Lung (tissue), 12 donors: Measurements from ENCODE around the gene KIF26B. TPM values are rescaled to one million over a fixed set of nuclear protein-coding genes. Genes with fewer than 3 reads are reported as not detected.

Source experiments
- ATAC-seq: fragments of 200-7000 bp; cut with Tn5 transposase; one replicate; pipeline ENCODE4 v1.9.1; 2020; ENCODE audit warnings: moderate number of reproducible peaks; ENCODE audit not compliant: insufficient read depth, low FRiP score
- DNase-seq, 3 donors: peaks; one replicate each; pipeline ENCODE4 v3.0.0-alpha.2; 2013 to 2017
- H3K27ac ChIP-seq, 2 donors: one replicate each; pipeline ENCODE4 v1.5.1; 2013; ENCODE audit warnings: mild to moderate bottlenecking in 2 of 2, moderate library complexity in 2 of 2, control low read depth in 1 of 2, inconsistent platforms in 1 of 2, low read depth in 1 of 2, low read length in 1 of 2
- H3K27me3 ChIP-seq, 3 donors: one replicate each; pipeline ENCODE4 v1.5.1; 2013; ENCODE audit warnings: low read length in 2 of 3; ENCODE audit not compliant: control insufficient read depth in 3 of 3, insufficient read depth in 3 of 3
- H3K36me3 ChIP-seq, 4 donors: one replicate each; pipeline ENCODE4 v1.5.1; 2013; ENCODE audit warnings: low read length in 4 of 4, mild to moderate bottlenecking in 1 of 4, moderate library complexity in 1 of 4; ENCODE audit not compliant: control insufficient read depth in 4 of 4, insufficient read depth in 4 of 4
- H3K4me1 ChIP-seq, 5 donors: one replicate each; pipeline ENCODE4 v1.5.1; 2013; ENCODE audit warnings: low read length in 5 of 5, mild to moderate bottlenecking in 2 of 5, moderate library complexity in 1 of 5; ENCODE audit not compliant: control insufficient read depth in 5 of 5, insufficient read depth in 5 of 5
- H3K4me3 ChIP-seq: one replicate; pipeline ENCODE4 v1.5.1; 2013; ENCODE audit warnings: mild to moderate bottlenecking, control low read depth, moderate library complexity
- H3K9ac ChIP-seq, 2 donors: one replicate each; pipeline ENCODE4 v1.5.1; 2013; ENCODE audit warnings: low read length in 2 of 2, control low read depth in 1 of 2; ENCODE audit not compliant: insufficient read depth in 1 of 2
- H3K9me3 ChIP-seq, 4 donors: one replicate each; pipeline ENCODE4 v1.5.1; 2013; ENCODE audit warnings: low read length in 3 of 4, mild to moderate bottlenecking in 1 of 4, moderate library complexity in 1 of 4; ENCODE audit not compliant: control insufficient read depth in 4 of 4, insufficient read depth in 3 of 4
- CTCF ChIP-seq: IDR thresholded peaks from 2 replicates; pipeline ENCODE4 v1.5.1; 2012; ENCODE audit warnings: mild to moderate bottlenecking; ENCODE audit errors: control extremely low read depth, extremely low read depth
- WGBS, 2 donors: extraction: QIAGEN DNeasy Blood & Tissue Kit; methylation state at CpG; one replicate each; pipeline ENCODE4 v1.1.7; 2013; 5-methylcytosine and 5-hydroxymethylcytosine counted together
- polyA plus RNA-seq, 2 donors: library from polyadenylated mRNA; stranded (reverse); fragments of 200-250 nt; gene quantifications; one replicate each; pipeline ENCODE4 v1.2.1, GENCODE V29; 2013
- total RNA-seq, 2 donors: library from RNA; depleted of rRNA in 1 of 2; stranded (reverse); fragments of >200 nt in 1 of 2; gene quantifications; one replicate each; pipeline ENCODE4 v1.2.1, GENCODE V29; 2014 to 2021
- donor health status: control.
- donor health status: control.
- donor health status: Bipolar disorder and iron deficiency.
- donor health status: healthy.
- donor health status: DM: yes; HTN: yes; CAD: no.

Gene KIF26B
- total and polyA plus RNA-seq, 4 donors: 0.61 to 6.7 (median 2.2) TPM

GRCh38 chr1:245179706-245180105, 24.9 kb downstream of the KIF26B start:
- no peak overlapping the region for H3K9ac ChIP-seq
- no peaks in the 10 kb centered on the region for H3K36me3 ChIP-seq
- H3K27me3 ChIP-seq: no peaks in the 10 kb centered on the region
- no peaks in the 10 kb centered on the region for H3K9me3 ChIP-seq
- WGBS, 2 donors: 74 to 78% methylated on average over 9 of the region's 9 CpGs
- no peak for ATAC-seq
- DNase-seq: no peak
- H3K4me3 ChIP-seq: no peak overlapping the region
- H3K27ac ChIP-seq: peak overlapping the region in 1 of 2 donors; percentile 3
- peaks cover 0 to 4% (median 0%) of the 10 kb centered on the region in 5 donors for H3K4me1 ChIP-seq
- TF ChIP-seq CTCF: no peak

- Histone ChIP-seq H3K36me3 (no peaks in the 10 kb centered on the region), H3K27me3 (no peaks in the 10 kb centered on the region), H3K9me3 (no peaks in the 10 kb centered on the region), H3K9ac (peak overlapping the region in 1 of 2 donors; percentile 13), H3K4me1 (peaks cover 0 to 4% (median 0%) of the 10 kb centered on the region in 5 donors), H3K27ac (no peak overlapping the region), H3K4me3 (no peak overlapping the region)
- no peak for TF ChIP-seq CTCF
- ATAC-seq (no peak), DNase-seq (peak in 2 of 3 donors; percentile 25 to 33)
- 37 to 55% methylated on average over 6 of the region's 6 CpGs for WGBS, 2 donors
Observed at GRCh38 chr1:245180496-245181157, 25.8 kb downstream of the KIF26B start.

DNA sequence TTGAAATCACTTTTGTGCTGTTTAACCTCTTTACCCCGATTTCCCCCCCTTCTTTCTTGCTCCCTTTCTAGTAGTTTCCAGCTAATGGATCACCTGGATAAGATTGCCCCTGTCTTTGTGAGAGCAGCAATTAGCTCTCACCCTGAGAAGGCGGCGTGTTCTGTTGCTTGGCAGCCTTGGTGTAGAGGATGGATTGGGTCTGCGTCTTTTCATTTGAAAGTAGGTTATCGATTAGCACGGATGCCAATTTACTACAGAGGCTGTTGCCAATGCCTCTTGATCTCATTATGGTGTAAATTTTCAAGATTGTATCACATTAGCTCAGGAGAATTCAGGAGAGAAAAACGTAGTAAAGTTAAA, 26.4 kb downstream of the KIF26B start:
- 72 to 79% methylated on average over 7 of the region's 7 CpGs for WGBS, 2 donors
- Histone ChIP-seq H3K9ac (peak overlapping the region in 1 of 2 donors; percentile 13), H3K9me3 (no peaks in the 10 kb centered on the region), H3K36me3 (no peaks in the 10 kb centered on the region), H3K4me3 (no peak overlapping the region), H3K4me1 (peaks cover 0 to 4% (median 0%) of the 10 kb centered on the region in 5 donors), H3K27ac (no peak overlapping the region), H3K27me3 (no peaks in the 10 kb centered on the region)
- ATAC-seq (no peak), DNase-seq (no peak)
- TF ChIP-seq CTCF: no peak

DNA sequence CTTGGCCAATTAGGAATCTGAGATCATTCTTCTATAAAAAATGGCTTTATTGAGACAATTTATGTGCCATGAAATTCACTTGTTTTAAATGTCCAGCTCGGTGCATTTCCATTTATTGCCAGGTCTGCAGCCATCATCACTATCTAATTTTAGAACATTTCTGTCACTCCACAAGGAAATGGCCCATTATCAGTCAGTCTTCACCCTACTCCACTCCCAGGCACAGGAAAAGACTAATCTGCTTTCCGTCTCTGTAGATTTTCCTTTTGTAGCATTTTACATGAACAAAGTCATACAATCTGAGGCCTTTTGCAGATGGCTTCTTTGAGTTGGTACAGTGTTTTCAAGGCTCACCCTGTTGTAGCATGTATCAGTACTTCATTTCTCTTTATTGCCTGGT, 27.2 kb downstream of the KIF26B start:
- WGBS, 2 donors: 67 to 85% methylated on average over 2 of the region's 2 CpGs

More for the DNA sequence above, 27.2 kb downstream of the KIF26B start:
- TF ChIP-seq CTCF: no peak
- no peak for DNase-seq
- H3K27me3 ChIP-seq: no peaks in the 10 kb centered on the region
- no peak overlapping the region for H3K9ac ChIP-seq
- no peak for ATAC-seq
- peaks cover 0 to 4% (median 0%) of the 10 kb centered on the region in 5 donors for H3K4me1 ChIP-seq
- no peak overlapping the region for H3K4me3 ChIP-seq
- H3K9me3 ChIP-seq: no peaks in the 10 kb centered on the region
- H3K36me3 ChIP-seq: no peaks in the 10 kb centered on the region
- H3K27ac ChIP-seq: no peak overlapping the region
